Endothelial cell of umbilical vein (primary cell): ENCODE measurements around the gene ANKRD12. TPM values are rescaled to one million over a fixed set of nuclear protein-coding genes. Genes with fewer than 3 reads are reported as not detected.

Experiments
- BruUV-seq: library from RNA; stranded (reverse); fragments of 400-500 nt; replicated peaks from 2 replicates; lab custom pipeline; 2021; lab: Mats Ljungman, UMichigan
- CTCF ChIA-PET: fragments of 300-600, 350-600 bp; sonication (Branson Sonifier 250); formaldehyde crosslinking; loops from one replicate; lab custom pipeline; 2021; ENCODE audit warnings: antibody characterized with exemption, inconsistent platforms; lab: Charles Lee
- POLR2A ChIA-PET: fragments of 300-600, 350-600 bp; sonication (Branson Sonifier 250); formaldehyde crosslinking; loops from one replicate; lab custom pipeline; 2021; ENCODE audit warnings: antibody characterized with exemption, inconsistent platforms; lab: Charles Lee
- DNase-seq: peaks from one replicate; pipeline ENCODE4 v3.0.0-alpha.2; 2011; ENCODE audit warnings: low read depth, low spot score
- FAIRE-seq: peaks from 2 replicates; lab custom pipeline; 2011; peaks lifted over from hg19 to GRCh38; lab: Jason Lieb, UNC
- H2AFZ ChIP-seq: 2 replicates; pipeline ENCODE4 v1.6.0; 2012; ENCODE audit warnings: low read depth, low read length, control low read depth, inconsistent platforms
- H3K27ac ChIP-seq: 2 replicates; pipeline ENCODE4 v1.5.1; 2011; ENCODE audit warnings: low read depth, mild to moderate bottlenecking, control low read depth, low read length, moderate library complexity; ENCODE audit not compliant: insufficient read depth
- H3K27me3 ChIP-seq, 2 experiments: 2 replicates each; pipeline versions ENCODE4 v1.6.0 to v1.6.1; 2011; ENCODE audit warnings: low read length in 2 of 2, mixed read lengths in 1 of 2; ENCODE audit not compliant: control insufficient read depth in 2 of 2, insufficient read depth in 2 of 2
- H3K36me3 ChIP-seq, 2 experiments: 2 replicates in 1 of 2; 3 replicates in 1 of 2; pipeline ENCODE4 v1.5.1; 2011; ENCODE audit warnings: low read length in 2 of 2, mild to moderate bottlenecking in 1 of 2, moderate library complexity in 1 of 2; ENCODE audit not compliant: control insufficient read depth in 2 of 2, insufficient read depth in 2 of 2; ENCODE audit errors: extremely low read depth in 1 of 2
- H3K4me1 ChIP-seq: 3 replicates; pipeline ENCODE4 v1.5.1; 2011; ENCODE audit warnings: mild to moderate bottlenecking, low read length; ENCODE audit not compliant: control insufficient read depth, insufficient read depth; ENCODE audit errors: extremely low read depth
- H3K4me2 ChIP-seq: 2 replicates; pipeline ENCODE4 v1.6.1; 2011; ENCODE audit warnings: low read length, control low read depth, mixed read lengths; ENCODE audit not compliant: insufficient read depth
- H3K4me3 ChIP-seq, 3 experiments: fragments of 200-600 bp in 1 of 3; sonication (generic), shearing (Covaris generic) in 1 of 3; replicated peaks in 1 of 3; 2 replicates each; pipeline ENCODE4 v1.5.1; 2011 to 2016; ENCODE audit warnings: control low read depth in 3 of 3, low read length in 3 of 3, mild to moderate bottlenecking in 2 of 3, inconsistent platforms in 1 of 3, low read depth in 1 of 3, moderate library complexity in 1 of 3; ENCODE audit not compliant: insufficient read depth in 1 of 3
- H3K79me2 ChIP-seq: 2 replicates; pipeline ENCODE4 v1.6.0; 2012; ENCODE audit warnings: low read length, inconsistent platforms; ENCODE audit not compliant: control insufficient read depth, insufficient read depth
- H3K9ac ChIP-seq: replicated peaks from 2 replicates; pipeline ENCODE3; 2011; ENCODE audit warnings: low read length, control low read depth; ENCODE audit not compliant: insufficient read depth; ENCODE audit errors: extremely low read depth
- H3K9me1 ChIP-seq: replicated peaks from 3 replicates; pipeline ENCODE4 v1.6.0; 2011; ENCODE audit warnings: mild to moderate bottlenecking, low read length; ENCODE audit not compliant: control insufficient read depth, insufficient read depth; ENCODE audit errors: extremely low read depth
- H3K9me3 ChIP-seq: replicated peaks from 2 replicates; pipeline ENCODE4 v1.5.1; 2012; ENCODE audit warnings: low read length, inconsistent platforms; ENCODE audit not compliant: control insufficient read depth, insufficient read depth
- H4K20me1 ChIP-seq: replicated peaks from 2 replicates; pipeline ENCODE3; 2011; ENCODE audit warnings: mild to moderate bottlenecking, low read length; ENCODE audit not compliant: control insufficient read depth, insufficient read depth; ENCODE audit errors: extremely low read depth
- CTCF ChIP-seq, 2 donors: IDR thresholded peaks; 1 replicate in 1 of 2; 2 replicates in 1 of 2; pipeline ENCODE4 v1.5.1; 2011; ENCODE audit warnings: low read length in 2 of 2, mild to moderate bottlenecking in 2 of 2, moderate library complexity in 2 of 2, control low read depth in 1 of 2, inconsistent platforms in 1 of 2, low read depth in 1 of 2; ENCODE audit not compliant: insufficient read depth in 1 of 2; ENCODE audit errors: extremely low read depth in 1 of 2
- EZH2 ChIP-seq: IDR thresholded peaks from 2 replicates; pipeline ENCODE4 v1.6.1; 2012; ENCODE audit warnings: borderline replicate concordance, low read depth, mild to moderate bottlenecking, moderate library complexity, low read length, inconsistent platforms; ENCODE audit not compliant: severe bottlenecking
- FOS ChIP-seq: IDR thresholded peaks from 2 replicates; pipeline ENCODE4 v1.6.1; 2011; ENCODE audit warnings: mild to moderate bottlenecking, low read length, moderate library complexity, borderline replicate concordance; ENCODE audit not compliant: insufficient read depth
- GATA2 ChIP-seq: IDR thresholded peaks from 2 replicates; pipeline ENCODE4 v1.7.0; 2011; ENCODE audit warnings: low read depth, mild to moderate bottlenecking, moderate library complexity, mixed read lengths, low read length; ENCODE audit not compliant: insufficient read length, insufficient read depth
- MYC ChIP-seq: IDR thresholded peaks from one replicate; pipeline ENCODE4 v1.6.1; 2011; ENCODE audit warnings: mild to moderate bottlenecking, low read depth, low read length
- POLR2A ChIP-seq: IDR thresholded peaks from 2 replicates; pipeline ENCODE4 v1.6.1; 2012; ENCODE audit warnings: low read depth, mild to moderate bottlenecking, control low read depth, low read length
- POLR2AphosphoS5 ChIP-seq: IDR thresholded peaks from 2 replicates; pipeline ENCODE4 v1.6.1; 2012; ENCODE audit warnings: low read depth, mild to moderate bottlenecking, control low read depth, low read length, moderate library complexity; ENCODE audit not compliant: insufficient read depth
- dilution Hi-C: fragments of 300-500 bp; cut with MboI; formaldehyde crosslinking; loops from one replicate; pipeline ENCODE4 v1.15.0; 2019; ENCODE audit warnings: low sequenced_read_pairs; ENCODE audit not compliant: extremely low pct_ligation_motif_present
- intact Hi-C: fragments of 100-400 bp; cut with micrococcal nuclease; formaldehyde crosslinking; loops from one replicate; pipeline ENCODE4 v1.10.0; 2022
- polyA plus RNA-seq, 4 experiments: library from polyadenylated mRNA; depleted of rRNA in 3 of 4; stranded (reverse) in 3 of 4; unstranded in 1 of 4; fragments of >200 nt; gene quantifications; 2 replicates each; pipeline versions ENCODE4 v1.2.1 to v1.2.3, GENCODE V29; 2011 to 2012; ENCODE audit warnings: missing spikeins in 1 of 4
- total RNA-seq: library from RNA; stranded (reverse); gene quantifications from 2 replicates; pipeline ENCODE4 v1.2.3, GENCODE V29; 2021
- TF ChIP-seq, protein P1 (sequence below): IDR thresholded peaks from 2 replicates; pipeline ENCODE4 v1.6.1; 2011; ENCODE audit not compliant: insufficient read depth, insufficient read length

ANKRD12 gene
- total and polyA plus RNA-seq, 2 donors (not counting 3 experiments of a cell fraction or from before 2014, with no cell fraction given) = 1.5 to 25.4 TPM

GRCh38 chr18:9221661-9222060 is 85.1 kb downstream of the ANKRD12 start:
- Histone ChIP-seq H3K79me2 (no peaks in the 10 kb centered on the region), H3K9me3 (no peaks in the 10 kb centered on the region), H3K36me3 (peaks cover 0 to under 1% of the 10 kb centered on the region in 2 experiments), H3K9ac (no peak overlapping the region), H2AFZ (no peak overlapping the region), H3K4me2 (no peak overlapping the region), H3K4me3 (no peak overlapping the region), H3K4me1 (no peaks in the 10 kb centered on the region), H3K9me1 (no peaks in the 10 kb centered on the region), H4K20me1 (no peaks in the 10 kb centered on the region), H3K27me3 (no peaks in the 10 kb centered on the region), H3K27ac (no peak overlapping the region)
- dilution Hi-C loops = no loop called here
- TF ChIP-seq, protein P1, sequence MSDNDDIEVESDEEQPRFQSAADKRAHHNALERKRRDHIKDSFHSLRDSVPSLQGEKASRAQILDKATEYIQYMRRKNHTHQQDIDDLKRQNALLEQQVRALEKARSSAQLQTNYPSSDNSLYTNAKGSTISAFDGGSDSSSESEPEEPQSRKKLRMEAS = no peak
- TF ChIP-seq POLR2A = no peak
- TF ChIP-seq MYC = no peak
- no peak for TF ChIP-seq POLR2AphosphoS5
- TF ChIP-seq CTCF (IDR thresholded peaks at IDR 0.05; ENCODE audit: extremely low read depth in 1 of 2, insufficient read depth in 1 of 2, low read depth in 1 of 2, low read length in 2 of 2) = no peak
- no peak for TF ChIP-seq EZH2
- no peak for TF ChIP-seq GATA2
- TF ChIP-seq FOS = no peak
- no TSS peak for BruUV-seq
- DNase-seq (no peak), FAIRE-seq (no peak)
- ChIA-PET CTCF (interaction anchor here (1.4 kb wide), 1 partner anchor 9 kb away, joined by 3 read pairs; no protein-coding TSS in a partner anchor), POLR2A (no interaction called here)
- intact Hi-C loops = no loop called here
